Measurements from ENCODE around the gene NACC2.
A peak's percentile ranks its signal among the peaks of the same experiment; 100 is the strongest.

Gene NACC2

GRCh38 chr9:136107953-136108647 is 13.0 kb upstream of the NACC2 start (continued):
- TF ChIP-seq ZSCAN5A (tag by site-specific recombination; IDR thresholded peaks at IDR 0.05) (no peak), TRIM28 (IDR thresholded peaks at IDR 0.05; ENCODE audit: borderline replicate concordance, low read length) (no peak), ZNF473 (tag by site-specific recombination; IDR thresholded peaks at IDR 0.05) (no peak), OVOL3 (tag by site-specific recombination; IDR thresholded peaks at IDR 0.05) (no peak), ZNF148 (tag by site-specific recombination; IDR thresholded peaks at IDR 0.05; ENCODE audit: borderline replicate concordance) (no peak), ZNF510 (tag by site-specific recombination; IDR thresholded peaks at IDR 0.05; ENCODE audit: insufficient replicate concordance) (no peak), ZNF140 (tag by site-specific recombination; IDR thresholded peaks at IDR 0.05) (no peak), ZNF626 (tag by site-specific recombination; IDR thresholded peaks at IDR 0.05) (no peak), CTCF (tag by site-specific recombination; IDR thresholded peaks at IDR 0.05) (no peak), RBAK (tag by site-specific recombination; IDR thresholded peaks at IDR 0.05) (no peak), ZNF777 (tag by site-specific recombination; IDR thresholded peaks at IDR 0.05; ENCODE audit: borderline replicate concordance) (no peak), ZNF664 (tag by site-specific recombination; IDR thresholded peaks at IDR 0.05) (no peak), ZNF202 (tag by site-specific recombination; IDR thresholded peaks at IDR 0.05; ENCODE audit: borderline replicate concordance) (no peak), ZNF514 (tag by site-specific recombination; IDR thresholded peaks at IDR 0.05) (no peak), ZNF658 (tag by site-specific recombination; IDR thresholded peaks at IDR 0.05) (no peak), ZNF704 (tag by site-specific recombination; IDR thresholded peaks at IDR 0.05) (no peak), ZNF211 (tag by site-specific recombination; IDR thresholded peaks at IDR 0.05; ENCODE audit: low read depth) (no peak), ZNF548 (tag by site-specific recombination; IDR thresholded peaks at IDR 0.05) (no peak), ZNF132 (tag by site-specific recombination; IDR thresholded peaks at IDR 0.05; ENCODE audit: borderline replicate concordance) (no peak), ZNF324 (tag by site-specific recombination; IDR thresholded peaks at IDR 0.05) (0 out of 2 replicates have a peak, but pooled peaks have one; percentile 38), ZNF341 (tag by site-specific recombination; IDR thresholded peaks at IDR 0.05; ENCODE audit: low read depth) (peak; percentile 56; the same call in 1 of the 2 replicates), ZNF266 (tag by site-specific recombination; IDR thresholded peaks at IDR 0.05; ENCODE audit: low read depth) (no peak), ZNF223 (tag by site-specific recombination; IDR thresholded peaks at IDR 0.05) (no peak), ZNF112 (tag by site-specific recombination; IDR thresholded peaks at IDR 0.05) (no peak), ZNF580 (tag by site-specific recombination; IDR thresholded peaks at IDR 0.05) (no peak), ZNF184 (tag by site-specific recombination; IDR thresholded peaks at IDR 0.05) (no peak), HOXA7 (CRISPR knock-in tag; IDR thresholded peaks at IDR 0.05; ENCODE audit: borderline replicate concordance) (no peak)
- TF ChIP-seq, protein P1, sequence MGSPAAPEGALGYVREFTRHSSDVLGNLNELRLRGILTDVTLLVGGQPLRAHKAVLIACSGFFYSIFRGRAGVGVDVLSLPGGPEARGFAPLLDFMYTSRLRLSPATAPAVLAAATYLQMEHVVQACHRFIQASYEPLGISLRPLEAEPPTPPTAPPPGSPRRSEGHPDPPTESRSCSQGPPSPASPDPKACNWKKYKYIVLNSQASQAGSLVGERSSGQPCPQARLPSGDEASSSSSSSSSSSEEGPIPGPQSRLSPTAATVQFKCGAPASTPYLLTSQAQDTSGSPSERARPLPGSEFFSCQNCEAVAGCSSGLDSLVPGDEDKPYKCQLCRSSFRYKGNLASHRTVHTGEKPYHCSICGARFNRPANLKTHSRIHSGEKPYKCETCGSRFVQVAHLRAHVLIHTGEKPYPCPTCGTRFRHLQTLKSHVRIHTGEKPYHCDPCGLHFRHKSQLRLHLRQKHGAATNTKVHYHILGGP (tag by site-specific recombination; IDR thresholded peaks at IDR 0.05), result no peak
- TF ChIP-seq, protein P2, sequence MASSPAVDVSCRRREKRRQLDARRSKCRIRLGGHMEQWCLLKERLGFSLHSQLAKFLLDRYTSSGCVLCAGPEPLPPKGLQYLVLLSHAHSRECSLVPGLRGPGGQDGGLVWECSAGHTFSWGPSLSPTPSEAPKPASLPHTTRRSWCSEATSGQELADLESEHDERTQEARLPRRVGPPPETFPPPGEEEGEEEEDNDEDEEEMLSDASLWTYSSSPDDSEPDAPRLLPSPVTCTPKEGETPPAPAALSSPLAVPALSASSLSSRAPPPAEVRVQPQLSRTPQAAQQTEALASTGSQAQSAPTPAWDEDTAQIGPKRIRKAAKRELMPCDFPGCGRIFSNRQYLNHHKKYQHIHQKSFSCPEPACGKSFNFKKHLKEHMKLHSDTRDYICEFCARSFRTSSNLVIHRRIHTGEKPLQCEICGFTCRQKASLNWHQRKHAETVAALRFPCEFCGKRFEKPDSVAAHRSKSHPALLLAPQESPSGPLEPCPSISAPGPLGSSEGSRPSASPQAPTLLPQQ (tag by site-specific recombination; IDR thresholded peaks at IDR 0.05), result peak; percentile 75

All from HEK293 (cell line).